Endodermal cell (in vitro differentiated cells): ENCODE results near the gene CYP3A4. TPM values are rescaled to one million over a fixed set of nuclear protein-coding genes. Genes with fewer than 3 reads are reported as not detected.
"Not testable (repeated sequence)": the region's sequence is repeated elsewhere in the genome, so short reads cannot be mapped to it uniquely, and the experiment has no call there.

Experiments used
- DNase-seq: peaks from one replicate; pipeline ENCODE4 v3.0.0-alpha.2; 2017
- H3K27ac ChIP-seq: 2 replicates; pipeline ENCODE4 v1.5.1; 2013; ENCODE audit warnings: mild to moderate bottlenecking, low read depth, low read length, moderate library complexity
- H3K27me3 ChIP-seq: 2 replicates; pipeline ENCODE4 v1.6.1; 2013; ENCODE audit warnings: mild to moderate bottlenecking, low read length, moderate library complexity; ENCODE audit not compliant: insufficient read depth, control insufficient read depth, poor library complexity, severe bottlenecking
- H3K36me3 ChIP-seq: 2 replicates; pipeline ENCODE4 v1.7.0; 2013; ENCODE audit warnings: mild to moderate bottlenecking, low read length, moderate library complexity; ENCODE audit not compliant: control insufficient read depth, insufficient read depth
- H3K4me1 ChIP-seq: one replicate; pipeline ENCODE4 v1.7.0; 2013; ENCODE audit warnings: low read length; ENCODE audit not compliant: control insufficient read depth, insufficient read depth
- H3K4me3 ChIP-seq: 2 replicates; pipeline ENCODE4 v1.5.1; 2013; ENCODE audit warnings: mild to moderate bottlenecking, low read length, moderate library complexity
- H3K9ac ChIP-seq: 2 replicates; pipeline ENCODE4 v1.6.1; 2013; ENCODE audit warnings: mild to moderate bottlenecking, low read length, moderate library complexity; ENCODE audit not compliant: poor library complexity, severe bottlenecking; ENCODE audit errors: extremely low read depth
- H3K9me3 ChIP-seq: 2 replicates; pipeline ENCODE4 v1.6.1; 2013; ENCODE audit warnings: mild to moderate bottlenecking, low read length, moderate library complexity; ENCODE audit not compliant: control insufficient read depth
- H3K27ac Mint-ChIP-seq: 2 replicates; pipeline ENCODE4 v1.8.0; 2020; ENCODE audit warnings: mixed read lengths
- H3K27me3 Mint-ChIP-seq: 2 replicates; pipeline ENCODE4 v1.8.0; 2021; ENCODE audit warnings: mild to moderate bottlenecking, mixed read lengths; ENCODE audit not compliant: insufficient read depth
- H3K36me3 Mint-ChIP-seq: 2 replicates; pipeline ENCODE4 v1.8.0; 2020; ENCODE audit warnings: low read depth, mixed read lengths
- H3K4me1 Mint-ChIP-seq: 2 replicates; pipeline ENCODE4 v1.8.0; 2020; ENCODE audit warnings: mixed read lengths
- H3K4me3 Mint-ChIP-seq: 2 replicates; pipeline ENCODE4 v1.8.0; 2020; ENCODE audit warnings: mild to moderate bottlenecking, moderate library complexity, mixed read lengths
- H3K9me3 Mint-ChIP-seq: 2 replicates; pipeline ENCODE4 v1.8.0; 2020; ENCODE audit warnings: mild to moderate bottlenecking, mixed read lengths
- CTCF ChIP-seq: fragments of 200-600 bp; sonication (generic); conservative IDR thresholded peaks from 2 replicates; pipeline ENCODE4 v1.5.0; 2021; ENCODE audit warnings: antibody characterized with exemption, mild to moderate bottlenecking
- WGBS, 2 experiments: methylation state at CpG; one replicate each; pipeline versions ENCODE4 v1.1.5 to v1.1.7; 2013; ENCODE audit warnings: missing lambda C conversion rate in 2 of 2, mixed read lengths in 1 of 2; ENCODE audit not compliant: insufficient coverage in 1 of 2, insufficient read length in 1 of 2; 5-methylcytosine and 5-hydroxymethylcytosine counted together
- total RNA-seq, 2 donors: library from RNA; stranded (reverse); fragmentation: NEBNext Ultra II Directional in 1 of 2; extraction: Animal tissue kit (Norgen Biotek cat#: 25700) in 1 of 2; gene quantifications; 2 replicates in 1 of 2; 3 replicates in 1 of 2; pipeline ENCODE4 v1.2.1, GENCODE V29; 2021

Gene CYP3A4
- total RNA-seq, 2 donors from 2014 or later, result 0.11 TPM; not detected in 1

DNA sequence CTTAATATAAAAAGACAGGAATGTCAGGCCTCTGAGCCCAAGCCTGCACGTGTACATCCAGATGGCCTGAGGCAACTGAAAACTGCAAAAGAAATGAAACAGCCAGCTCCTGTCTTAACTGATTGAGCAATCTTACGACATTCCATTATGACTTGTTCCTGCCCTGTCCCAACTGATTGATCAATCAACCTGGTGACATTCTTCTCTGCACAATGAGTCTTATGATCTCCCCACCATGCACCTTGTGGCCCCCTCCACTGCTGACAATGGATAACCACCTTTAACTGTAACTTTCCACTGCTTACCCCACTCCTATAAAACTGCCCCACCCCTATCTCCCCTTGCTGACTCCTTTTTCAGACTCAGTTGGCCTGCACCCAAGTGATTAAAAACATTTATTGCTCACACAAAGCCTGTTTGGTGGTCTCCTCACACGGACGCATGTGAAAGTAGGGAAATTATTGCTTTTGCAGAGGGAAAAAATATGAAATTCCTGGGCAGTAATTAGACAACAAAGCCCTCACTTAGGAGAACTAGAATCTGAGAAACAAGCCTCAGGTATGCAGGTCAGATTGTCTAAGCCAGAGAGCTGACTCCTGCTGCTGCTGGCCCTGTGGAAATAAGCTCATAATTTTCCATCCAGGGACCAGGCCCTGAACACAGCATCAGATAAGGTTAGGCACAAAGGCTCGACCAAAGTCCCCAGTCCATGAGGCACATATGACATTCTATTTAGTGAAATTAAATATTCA, 54.3 kb downstream of the CYP3A4 start:
- Histone ChIP-seq H3K4me3 (no peak overlapping the region), H3K9me3 (no peaks in the 10 kb centered on the region), H3K9ac (no peak overlapping the region), H3K27me3 (no peaks in the 10 kb centered on the region), H3K27ac (no peak overlapping the region), H3K36me3 (no peaks in the 10 kb centered on the region), H3K4me1 (no peaks in the 10 kb centered on the region)
- Mint-ChIP-seq H3K27ac (no peak overlapping the region), H3K4me1 (no peaks in the 10 kb centered on the region), H3K4me3 (no peak overlapping the region), H3K36me3 (no peaks in the 10 kb centered on the region), H3K27me3 (peaks cover under 1% of the 10 kb centered on the region), H3K9me3 (no peaks in the 10 kb centered on the region)
- no peak for DNase-seq
- no peak for TF ChIP-seq CTCF
- whole genome bisulfite sequencing, 2 experiments, result 73 to 85% methylated on average over 3 to 5 of the region's 5 CpGs

DNA sequence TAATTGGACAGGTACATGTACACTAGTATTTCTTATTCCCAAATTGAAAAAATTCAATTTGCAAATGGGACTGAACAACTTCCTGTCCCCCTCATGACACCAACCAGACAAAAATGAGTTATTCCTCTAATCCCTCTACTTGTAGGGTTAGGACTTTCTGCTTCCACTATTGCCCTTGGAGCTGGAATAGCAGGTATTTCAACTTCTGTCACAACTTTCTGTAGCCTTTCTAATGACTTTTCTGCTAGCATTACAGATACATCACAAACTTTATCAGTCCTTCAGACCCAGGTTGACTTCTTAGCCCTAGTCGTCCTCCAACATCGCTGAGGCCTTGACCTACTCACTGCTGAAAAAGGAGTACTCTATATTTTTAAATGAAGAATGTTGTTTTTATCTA, 55.4 kb downstream of the CYP3A4 start:
- no peaks in the 10 kb centered on the region for H3K9me3 ChIP-seq
- no peaks in the 10 kb centered on the region for H3K27me3 ChIP-seq
- TF ChIP-seq CTCF, result no peak
- no peak overlapping the region for H3K27ac ChIP-seq
- 100% methylated on average over 1 of the region's 2 CpGs; no CpG with 5 or more reads in 1 of the 2 experiments for WGBS, 2 experiments
- no peak for DNase-seq
- Mint-ChIP-seq H3K27ac (no peak overlapping the region), H3K4me1 (no peaks in the 10 kb centered on the region), H3K9me3 (no peaks in the 10 kb centered on the region), H3K36me3 (no peaks in the 10 kb centered on the region), H3K4me3 (no peak overlapping the region), H3K27me3 (peaks cover 11% of the 10 kb centered on the region)
- H3K4me3 ChIP-seq, result no peak overlapping the region
- no peaks in the 10 kb centered on the region for H3K36me3 ChIP-seq
- no peaks in the 10 kb centered on the region for H3K4me1 ChIP-seq
- no peak overlapping the region for H3K9ac ChIP-seq

DNA sequence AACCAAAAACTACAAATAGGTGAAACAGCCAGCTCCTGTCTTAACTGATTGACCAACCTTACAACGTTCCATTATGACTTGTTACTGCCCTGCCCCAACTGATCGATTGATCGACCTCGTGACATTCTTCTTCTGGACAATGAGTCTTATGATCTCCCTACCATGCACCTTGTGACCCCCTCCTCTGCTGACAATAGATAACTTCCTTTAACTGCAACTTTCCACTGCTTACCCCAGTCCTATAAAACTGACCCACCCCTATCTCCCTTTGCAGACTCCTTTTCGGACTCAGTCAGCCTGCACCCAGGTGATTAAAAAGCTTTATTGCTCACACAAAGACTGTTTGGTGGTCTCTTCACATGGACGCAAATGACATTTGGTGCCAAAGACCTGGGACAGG, 60.8 kb downstream of the CYP3A4 start:
- not testable (repeated sequence) for H3K4me1 Mint-ChIP-seq, H3K9me3 Mint-ChIP-seq
- WGBS, 2 experiments, result 90 to 96% methylated on average over 6 of the region's 6 CpGs

More for the DNA sequence above, 60.8 kb downstream of the CYP3A4 start:
- H3K27ac ChIP-seq, H3K9ac ChIP-seq, H3K36me3 ChIP-seq, DNase-seq, H3K4me3 Mint-ChIP-seq, H3K4me3 ChIP-seq, H3K4me1 ChIP-seq, H3K9me3 ChIP-seq, H3K36me3 Mint-ChIP-seq, H3K27me3 ChIP-seq, H3K27ac Mint-ChIP-seq: not testable (repeated sequence)
- peaks cover 41% of the 10 kb centered on the region for H3K27me3 Mint-ChIP-seq
